Caco-2 (cell line): ENCODE results near the gene SECTM1. TPM values are rescaled to one million over a fixed set of nuclear protein-coding genes. Genes with fewer than 3 reads are reported as not detected.

Experiments used
- BruUV-seq: library from RNA; stranded (reverse); fragments of 400-500 nt; replicated peaks from 2 replicates; lab custom pipeline; 2021; lab: Mats Ljungman, UMichigan
- CTCF ChIA-PET: fragments of 300-600 bp; sonication (Branson Sonifier 250); formaldehyde crosslinking; loops from one replicate; lab custom pipeline; 2022; ENCODE audit warnings: antibody characterized with exemption; lab: Charles Lee
- POLR2A ChIA-PET: fragments of 300-600 bp; sonication (Branson Sonifier 250); formaldehyde crosslinking; loops from one replicate; lab custom pipeline; 2022; ENCODE audit warnings: antibody characterized with exemption; lab: Charles Lee
- DNase-seq, 2 experiments: peaks; one replicate each; pipeline versions ENCODE4 v3.0.0 to v3.0.0-alpha.2; 2020 to 2022
- H3K27me3 ChIP-seq: replicated peaks from 2 replicates; pipeline ENCODE4 v1.6.0; 2011; ENCODE audit warnings: low read length; ENCODE audit not compliant: control insufficient read depth, insufficient read depth
- H3K36me3 ChIP-seq: 2 replicates; pipeline ENCODE4 v1.5.1; 2011; ENCODE audit warnings: low read length; ENCODE audit not compliant: control insufficient read depth, insufficient read depth
- H3K4me1 ChIP-seq: fragments of 250-450 bp; sonication (Bioruptor Pico); 2 replicates; pipeline ENCODE4 v1.5.1; 2020; ENCODE audit warnings: mild to moderate bottlenecking
- H3K4me3 ChIP-seq: 2 replicates; pipeline ENCODE4 v1.5.1; 2011; ENCODE audit warnings: low read depth, mild to moderate bottlenecking, control low read depth, low read length
- H3K9me3 ChIP-seq: fragments of 250-450 bp; sonication (Bioruptor Pico); 2 replicates; pipeline ENCODE4 v1.5.1; 2020; ENCODE audit warnings: mild to moderate bottlenecking, moderate library complexity
- H3K27ac Mint-ChIP-seq: one replicate; pipeline ENCODE4 v1.8.0; 2022; ENCODE audit warnings: mixed read lengths; ENCODE audit not compliant: unreplicated experiment
- H3K27me3 Mint-ChIP-seq: one replicate; pipeline ENCODE4 v1.8.0; 2022; ENCODE audit warnings: mixed read lengths; ENCODE audit not compliant: insufficient read depth, unreplicated experiment
- H3K36me3 Mint-ChIP-seq: one replicate; pipeline ENCODE4 v1.8.0; 2022; ENCODE audit warnings: mild to moderate bottlenecking, mixed read lengths; ENCODE audit not compliant: insufficient read depth, unreplicated experiment
- H3K4me1 Mint-ChIP-seq: one replicate; pipeline ENCODE4 v1.8.0; 2022; ENCODE audit warnings: low read depth, mixed read lengths; ENCODE audit not compliant: unreplicated experiment
- H3K4me3 Mint-ChIP-seq: one replicate; pipeline ENCODE4 v1.8.0; 2022; ENCODE audit warnings: mild to moderate bottlenecking, moderate library complexity, mixed read lengths; ENCODE audit not compliant: unreplicated experiment
- H3K9me3 Mint-ChIP-seq: one replicate; pipeline ENCODE4 v1.8.0; 2022; ENCODE audit warnings: mixed read lengths; ENCODE audit not compliant: unreplicated experiment
- CTCF ChIP-seq, 2 experiments: fragments of 200-600 bp in 1 of 2; IDR thresholded peaks; 1 replicate in 1 of 2; 2 replicates in 1 of 2; pipeline versions ENCODE4 v1.5.1 to v1.8.0; 2011 to 2022; ENCODE audit warnings: antibody characterized with exemption in 1 of 2, control low read depth in 1 of 2, inconsistent platforms in 1 of 2, low read depth in 1 of 2, low read length in 1 of 2, mild to moderate bottlenecking in 1 of 2, moderate library complexity in 1 of 2; ENCODE audit not compliant: insufficient read depth in 1 of 2, severe bottlenecking in 1 of 2, unreplicated experiment in 1 of 2
- intact Hi-C: fragments of 100-400 bp; cut with micrococcal nuclease; formaldehyde crosslinking; loops from one replicate; pipeline ENCODE4 v1.10.0; 2022; ENCODE audit not compliant: unreplicated experiment
- total RNA-seq: library from RNA; stranded (reverse); gene quantifications from 2 replicates; pipeline ENCODE4 v1.2.3, GENCODE V29; 2022

SECTM1 gene
- total RNA-seq, 1 experiment from 2014 or later: 0.75 TPM

GRCh38 chr17:82287013-82287867, 46.3 kb downstream of the SECTM1 start:
- Mint-ChIP-seq H3K4me1 (peaks cover 37% of the 10 kb centered on the region), H3K27me3 (no peaks in the 10 kb centered on the region), H3K9me3 (no peaks in the 10 kb centered on the region), H3K27ac (peak overlapping the region; percentile 74), H3K36me3 (peaks cover 6% of the 10 kb centered on the region), H3K4me3 (no peak overlapping the region)
- no peaks in the 10 kb centered on the region for H3K9me3 ChIP-seq
- intact Hi-C loops: no loop called here
- TF ChIP-seq CTCF (IDR thresholded peaks at IDR 0.05; ENCODE audit: insufficient read depth in 1 of 2, low read depth in 1 of 2, low read length in 1 of 2, severe bottlenecking in 1 of 2, unreplicated experiment in 1 of 2): no peak
- no peak overlapping the region for H3K4me3 ChIP-seq
- no peak for DNase-seq
- no TSS peak for BruUV-seq
- H3K36me3 ChIP-seq: no peaks in the 10 kb centered on the region
- ChIA-PET POLR2A (no interaction called here), CTCF (no interaction called here)
- H3K4me1 ChIP-seq: peaks cover 36% of the 10 kb centered on the region
- no peaks in the 10 kb centered on the region for H3K27me3 ChIP-seq

GRCh38 chr17:82285141-82285540, 48.4 kb downstream of the SECTM1 start:
- H3K27me3 ChIP-seq: no peaks in the 10 kb centered on the region
- intact Hi-C loops: no loop called here
- POLR2A ChIA-PET: no interaction called here
- Mint-ChIP-seq H3K27ac (no peak overlapping the region), H3K27me3 (no peaks in the 10 kb centered on the region), H3K4me3 (no peak overlapping the region), H3K9me3 (no peaks in the 10 kb centered on the region), H3K36me3 (peaks cover 12% of the 10 kb centered on the region), H3K4me1 (peaks cover 33% of the 10 kb centered on the region)
- H3K4me3 ChIP-seq: no peak overlapping the region
- no peaks in the 10 kb centered on the region for H3K9me3 ChIP-seq
- TF ChIP-seq CTCF (IDR thresholded peaks at IDR 0.05; ENCODE audit: insufficient read depth in 1 of 2, low read depth in 1 of 2, low read length in 1 of 2, severe bottlenecking in 1 of 2, unreplicated experiment in 1 of 2): no peak
- peaks cover 28% of the 10 kb centered on the region for H3K4me1 ChIP-seq
- H3K36me3 ChIP-seq: no peaks in the 10 kb centered on the region
- BruUV-seq: no TSS peak
- DNase-seq: no peak
- CTCF ChIA-PET: no interaction called here

GRCh38 chr17:82283208-82283749, 50.3 kb downstream of the SECTM1 start:
- no peaks in the 10 kb centered on the region for H3K27me3 Mint-ChIP-seq
- H3K9me3 Mint-ChIP-seq: no peaks in the 10 kb centered on the region
- peaks cover 20% of the 10 kb centered on the region for H3K36me3 Mint-ChIP-seq
- peaks cover 25% of the 10 kb centered on the region for H3K4me1 Mint-ChIP-seq
- no peak for DNase-seq
- no TSS peak for BruUV-seq
- ChIA-PET CTCF (no interaction called here), POLR2A (no interaction called here)
- intact Hi-C loops: no loop called here
- no peak for TF ChIP-seq CTCF (IDR thresholded peaks at IDR 0.05; ENCODE audit: insufficient read depth in 1 of 2, low read depth in 1 of 2, low read length in 1 of 2, severe bottlenecking in 1 of 2, unreplicated experiment in 1 of 2)
- no peak overlapping the region for H3K4me3 ChIP-seq
- H3K27me3 ChIP-seq: no peaks in the 10 kb centered on the region
- no peak overlapping the region for H3K4me3 Mint-ChIP-seq
- H3K9me3 ChIP-seq: no peaks in the 10 kb centered on the region
- H3K36me3 ChIP-seq: no peaks in the 10 kb centered on the region
- no peak overlapping the region for H3K27ac Mint-ChIP-seq
- H3K4me1 ChIP-seq: peaks cover 21% of the 10 kb centered on the region
